Omental fat pad (tissue), 4 donors: ENCODE measurements around the gene MRPS7. TPM values are rescaled to one million over a fixed set of nuclear protein-coding genes. Genes with fewer than 3 reads are reported as not detected.

Experiments
- ATAC-seq: fragments of 150-250 bp; one replicate; pipeline ENCODE4 v1.9.1; 2016; ENCODE audit warnings: mild to moderate bottlenecking, moderate library complexity; ENCODE audit not compliant: low FRiP score
- DNase-seq: peaks from one replicate; pipeline ENCODE4 v3.0.0-alpha.2; 2019; ENCODE audit warnings: low spot score
- total RNA-seq, 4 donors: library from RNA; depleted of rRNA; stranded (reverse); fragments of >200 nt; gene quantifications; one replicate each; pipeline ENCODE4 v1.1.0, GENCODE V29; 2016
- TF ChIP-seq, protein P1 (sequence below), 3 donors: fragments of 450-650 bp; IDR thresholded peaks; one replicate each; pipeline ENCODE4 v1.5.1; 2016 to 2017; ENCODE audit warnings: antibody characterized with exemption in 3 of 3, mild to moderate bottlenecking in 3 of 3, moderate library complexity in 2 of 3

The MRPS7 gene
- 10 to 100 TPM; 27.1 to 48.3 (median 38.4) TPM for total RNA-seq

DNA sequence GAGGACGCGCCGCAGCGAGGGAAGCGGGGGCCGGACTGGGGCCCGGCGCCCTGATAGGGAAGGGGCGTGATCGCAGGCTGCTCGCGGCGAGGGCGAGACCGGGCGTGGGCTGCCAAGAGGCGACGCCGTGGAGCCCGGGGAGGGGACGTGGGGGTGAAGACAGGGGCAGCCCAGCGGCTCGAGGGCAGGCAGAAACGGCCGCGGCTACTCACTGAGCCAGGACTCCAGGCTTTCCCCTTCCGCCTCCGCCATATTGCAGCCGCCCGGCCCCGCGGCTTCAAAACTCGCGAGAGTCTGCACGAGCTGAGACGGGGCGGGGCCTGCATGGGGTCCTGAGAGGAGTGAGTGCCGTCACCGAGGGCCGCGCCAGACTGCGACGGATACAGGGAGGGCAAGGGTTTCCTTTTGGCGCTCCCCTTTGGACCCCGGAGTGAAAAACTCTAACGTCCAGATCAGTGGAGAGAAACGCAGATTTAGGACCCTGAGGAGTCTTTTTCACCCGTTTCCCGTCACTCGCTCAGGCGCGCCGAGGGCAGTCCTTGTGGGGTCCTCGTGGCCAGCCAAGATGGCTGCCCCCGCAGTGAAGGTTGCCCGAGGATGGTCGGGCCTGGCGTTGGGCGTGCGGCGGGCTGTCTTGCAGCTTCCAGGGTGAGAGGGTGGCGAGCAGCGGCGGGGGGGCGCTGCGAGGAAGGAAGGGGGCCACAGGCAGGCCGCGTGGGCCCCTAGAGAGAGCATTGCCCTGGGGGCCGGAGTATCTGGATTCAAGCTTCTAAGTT is at the start of gene MRPS7, which contains the start of gene GGA3:
Gene MRPS7, plus strand, starts transcription at position 544 of the 776 bp plus-strand sequence. Its CDS starts 22 bp downstream, at position 566.
Gene GGA3, minus strand, starts transcription at position 271 of the 776 bp plus-strand sequence. Its CDS starts 19 bp downstream, at position 252.
- peak; percentile 87 for DNase-seq
- peak; percentile 90 for ATAC-seq
- TF ChIP-seq, protein P1, sequence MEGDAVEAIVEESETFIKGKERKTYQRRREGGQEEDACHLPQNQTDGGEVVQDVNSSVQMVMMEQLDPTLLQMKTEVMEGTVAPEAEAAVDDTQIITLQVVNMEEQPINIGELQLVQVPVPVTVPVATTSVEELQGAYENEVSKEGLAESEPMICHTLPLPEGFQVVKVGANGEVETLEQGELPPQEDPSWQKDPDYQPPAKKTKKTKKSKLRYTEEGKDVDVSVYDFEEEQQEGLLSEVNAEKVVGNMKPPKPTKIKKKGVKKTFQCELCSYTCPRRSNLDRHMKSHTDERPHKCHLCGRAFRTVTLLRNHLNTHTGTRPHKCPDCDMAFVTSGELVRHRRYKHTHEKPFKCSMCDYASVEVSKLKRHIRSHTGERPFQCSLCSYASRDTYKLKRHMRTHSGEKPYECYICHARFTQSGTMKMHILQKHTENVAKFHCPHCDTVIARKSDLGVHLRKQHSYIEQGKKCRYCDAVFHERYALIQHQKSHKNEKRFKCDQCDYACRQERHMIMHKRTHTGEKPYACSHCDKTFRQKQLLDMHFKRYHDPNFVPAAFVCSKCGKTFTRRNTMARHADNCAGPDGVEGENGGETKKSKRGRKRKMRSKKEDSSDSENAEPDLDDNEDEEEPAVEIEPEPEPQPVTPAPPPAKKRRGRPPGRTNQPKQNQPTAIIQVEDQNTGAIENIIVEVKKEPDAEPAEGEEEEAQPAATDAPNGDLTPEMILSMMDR (IDR thresholded peaks at IDR 0.05): no peak

DNA sequence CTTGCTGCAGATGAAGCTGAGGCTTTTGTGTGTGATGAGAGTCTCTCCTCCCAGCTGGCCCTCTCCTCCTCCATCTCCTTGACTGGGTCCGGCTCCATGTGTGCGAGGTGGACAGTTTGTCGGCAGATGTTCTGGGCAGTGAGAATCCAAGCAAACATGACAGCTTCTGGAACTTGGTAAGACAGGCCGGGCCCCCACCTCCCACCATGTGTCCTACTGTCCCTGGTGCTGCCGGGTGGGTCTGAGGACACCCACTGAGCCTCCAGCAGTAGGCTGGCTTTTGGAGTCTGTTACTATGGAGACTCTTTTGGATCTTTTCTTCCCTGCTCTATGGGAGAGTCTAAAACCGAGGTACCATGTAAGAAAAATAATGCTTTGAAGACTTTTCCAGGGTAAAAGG is 43.5 kb upstream of the MRPS7 start:
- TF ChIP-seq, protein P1 (IDR thresholded peaks at IDR 0.05): no peak
- DNase-seq: no peak
- no peak for ATAC-seq

DNA sequence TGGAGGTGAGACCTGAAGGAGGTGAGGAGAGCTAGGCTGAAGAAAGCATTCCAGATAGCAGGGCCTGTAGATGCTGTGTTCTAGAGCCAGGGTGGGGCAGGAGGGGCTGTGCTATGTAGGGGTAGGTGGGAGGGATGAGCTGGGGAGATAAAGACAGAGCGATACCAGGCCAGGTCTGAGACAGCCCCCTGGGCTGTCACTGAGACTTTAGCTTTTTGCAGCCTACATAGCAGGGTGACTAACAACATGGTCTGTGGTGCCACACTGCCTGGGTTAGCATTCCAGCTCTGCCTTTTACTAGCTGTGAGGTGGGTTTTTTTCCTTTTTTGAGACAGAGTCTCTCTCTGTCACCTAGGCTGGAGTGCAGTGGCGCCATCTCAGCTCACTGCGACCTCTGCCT is 41.9 kb upstream of the MRPS7 start:
- DNase-seq (no peak), ATAC-seq (no peak)
- TF ChIP-seq, protein P1 (IDR thresholded peaks at IDR 0.05): no peak

DNA sequence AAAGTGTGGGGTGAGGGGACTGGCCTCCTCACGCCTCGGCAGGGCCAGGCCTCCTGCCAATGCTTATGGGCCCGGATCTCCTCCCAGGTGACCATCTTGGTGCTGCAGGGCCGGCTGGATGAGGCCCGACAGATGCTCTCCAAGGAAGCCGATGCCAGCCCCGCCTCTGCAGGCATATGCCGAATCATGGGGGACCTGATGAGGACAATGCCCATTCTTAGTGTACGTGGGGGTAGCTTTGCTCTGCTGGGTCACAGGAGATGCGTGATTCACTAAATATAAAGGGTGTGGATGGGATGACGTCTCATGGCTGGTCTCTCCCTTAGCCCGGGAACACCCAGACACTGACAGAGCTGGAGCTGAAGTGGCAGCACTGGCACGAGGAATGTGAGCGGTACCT is 36.7 kb upstream of the MRPS7 start:
- TF ChIP-seq, protein P1 (IDR thresholded peaks at IDR 0.05): no peak
- DNase-seq (no peak), ATAC-seq (no peak)

DNA sequence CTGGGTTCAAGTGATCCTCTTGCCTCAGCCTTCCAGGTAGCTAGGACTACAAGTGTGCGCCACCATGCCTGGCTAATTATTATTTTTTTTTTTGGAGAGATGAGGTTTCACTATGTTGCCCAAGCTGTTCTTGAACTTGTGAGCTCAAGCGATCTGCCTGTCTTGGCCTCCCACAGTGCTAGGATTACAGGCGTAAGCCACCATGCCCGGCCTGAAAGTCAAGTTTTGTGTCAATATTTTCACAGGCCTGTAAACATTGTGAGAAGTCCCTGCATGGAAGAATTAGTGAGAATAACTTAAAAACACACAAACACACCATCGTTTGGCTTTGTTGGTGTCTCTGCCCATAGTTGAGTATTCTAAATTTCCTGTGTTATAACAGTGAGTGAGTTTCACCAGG is 34.0 kb upstream of the MRPS7 start:
- DNase-seq (no peak), ATAC-seq (no peak)
- TF ChIP-seq, protein P1 (IDR thresholded peaks at IDR 0.05): no peak

DNA sequence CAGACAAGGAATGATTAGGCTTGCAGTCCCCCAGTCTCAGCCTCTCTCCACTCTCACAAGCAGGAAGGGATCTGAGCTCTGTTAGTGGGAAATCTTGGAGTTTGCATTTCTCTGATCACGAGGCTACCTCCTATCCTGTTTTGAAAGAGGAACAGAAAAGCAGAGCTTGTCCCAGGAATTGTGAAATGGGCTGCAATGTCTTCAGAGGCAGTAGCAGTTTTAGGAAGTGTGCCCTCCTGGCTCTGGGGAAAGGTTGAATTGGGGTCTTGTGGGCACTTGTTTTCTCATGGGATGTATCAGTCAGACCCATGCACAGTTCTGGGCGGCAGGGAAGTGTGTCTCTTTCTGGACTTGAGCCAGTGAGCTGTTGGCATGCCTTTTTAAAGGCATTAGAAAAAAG is 33.4 kb upstream of the MRPS7 start:
- TF ChIP-seq, protein P1 (IDR thresholded peaks at IDR 0.05): no peak
- DNase-seq (no peak), ATAC-seq (no peak)

DNA sequence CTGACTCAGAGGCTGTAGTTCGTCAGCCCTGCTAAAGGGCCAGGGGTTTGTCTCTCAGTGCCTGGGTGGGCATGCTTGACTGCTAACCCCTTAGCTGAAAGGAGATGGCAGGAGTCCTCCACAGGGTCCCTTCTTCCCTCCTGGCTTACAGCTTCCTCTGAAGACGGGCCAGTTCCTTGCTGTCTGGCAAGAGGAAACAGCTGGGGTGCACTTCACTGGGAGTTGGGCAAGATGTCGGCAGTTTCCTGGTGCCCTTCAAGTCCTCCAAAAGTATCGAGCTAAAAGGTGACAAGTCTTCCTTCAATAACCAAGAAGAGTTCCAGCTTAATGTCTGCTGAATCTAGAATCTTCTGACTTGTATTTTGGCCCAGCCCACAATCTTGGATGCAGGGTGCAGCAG is 32.8 kb upstream of the MRPS7 start:
- DNase-seq: no peak
- TF ChIP-seq, protein P1 (IDR thresholded peaks at IDR 0.05): no peak
- ATAC-seq: peak; percentile 21
